K562 (cell line): ENCODE results near the gene PHTF2. TPM values are rescaled to one million over a fixed set of nuclear protein-coding genes. Genes with fewer than 3 reads are reported as not detected.

ENCODE experiments used
- CBFA2T3 ChIP-seq: fragments of 450-650 bp; IDR thresholded peaks from 2 replicates; pipeline ENCODE4 v1.6.1; 2017
- CBX5 ChIP-seq: IDR thresholded peaks from 2 replicates; pipeline ENCODE4 v1.6.1; 2014; ENCODE audit warnings: low read depth, borderline replicate concordance
- DMBX1 ChIP-seq: fragments of 250-450 bp; sonication (Bioruptor Pico); IDR thresholded peaks from 2 replicates; pipeline ENCODE4 v1.8.0; 2022; ENCODE audit warnings: inconsistent platforms, mild to moderate bottlenecking, moderate library complexity, borderline replicate concordance
- ETV6 ChIP-seq, 3 experiments: fragments of 150-350 bp in 1 of 3; sonication (generic) in 1 of 3; formaldehyde crosslinking in 1 of 3; IDR thresholded peaks; 2 replicates each; pipeline versions ENCODE4 v1.6.1 to v1.8.0; 2014 to 2022; ENCODE audit warnings: borderline replicate concordance in 2 of 3, low read depth in 2 of 3, antibody characterized with exemption in 1 of 3, low read length in 1 of 3, mild to moderate bottlenecking in 1 of 3, missing genetic modification reagents in 1 of 3
- HDAC1 ChIP-seq, 2 experiments: fragments of 450-650 bp; IDR thresholded peaks; 2 replicates each; pipeline ENCODE4 v1.6.1; 2016 to 2017; ENCODE audit warnings: inconsistent platforms in 1 of 2, mild to moderate bottlenecking in 1 of 2, moderate library complexity in 1 of 2
- KDM1A ChIP-seq, 2 experiments: fragments of 450-650 bp; IDR thresholded peaks; 2 replicates each; pipeline ENCODE4 v1.6.1; 2016; ENCODE audit warnings: mild to moderate bottlenecking in 2 of 2
- MEIS2 ChIP-seq: fragments of 450-650 bp; IDR thresholded peaks from 2 replicates; pipeline ENCODE4 v1.6.1; 2014; ENCODE audit warnings: mild to moderate bottlenecking; ENCODE audit not compliant: partially characterized antibody
- NFYB ChIP-seq: IDR thresholded peaks from 2 replicates; pipeline ENCODE4 v1.6.1; 2011; ENCODE audit warnings: mild to moderate bottlenecking, moderate library complexity; ENCODE audit not compliant: insufficient read length; ENCODE audit errors: extremely low read depth
- RCOR1 ChIP-seq, 2 experiments: IDR thresholded peaks; 2 replicates each; pipeline ENCODE4 v1.6.1; 2012; ENCODE audit warnings: low read depth in 2 of 2, low read length in 2 of 2, borderline replicate concordance in 1 of 2, improper control_type of control experiment in 1 of 2
- STAT5A ChIP-seq: IDR thresholded peaks from 2 replicates; pipeline ENCODE4 v1.6.1; 2012; ENCODE audit warnings: low read length, inconsistent platforms, borderline replicate concordance
- TEAD4 ChIP-seq, 2 experiments: sonication (generic) in 1 of 2; formaldehyde crosslinking in 1 of 2; IDR thresholded peaks; 2 replicates each; pipeline versions ENCODE4 v1.6.1 to v1.8.0; 2012 to 2022; ENCODE audit warnings: borderline replicate concordance in 1 of 2, inconsistent platforms in 1 of 2, low read length in 1 of 2, mild to moderate bottlenecking in 1 of 2, missing genetic modification reagents in 1 of 2
- ZEB2 ChIP-seq: fragments of 450-650 bp; IDR thresholded peaks from 2 replicates; pipeline ENCODE4 v1.6.1; 2016
- ZNF384 ChIP-seq: IDR thresholded peaks from 2 replicates; pipeline ENCODE4 v1.6.1; 2012; ENCODE audit warnings: low read depth, low read length, improper control_type of control experiment
- polyA plus RNA-seq, 8 experiments: library from polyadenylated mRNA; depleted of rRNA in 4 of 8; stranded (reverse) in 5 of 8; unstranded in 3 of 8; fragments of >200 nt; fragmentation: Nextera tagmentation in 2 of 8; fragmentation: Illumina TruSeq in 1 of 8; extraction: Ambion mirVana in 2 of 8; extraction: Trizol in 1 of 8; gene quantifications; 2 replicates each; pipeline versions ENCODE4 v1.2.1 to v1.2.3, GENCODE V29; 2011 to 2014; ENCODE audit warnings: inconsistent platforms in 1 of 8, missing spikeins in 1 of 8
- total RNA-seq, 7 experiments: library from RNA; depleted of rRNA in 6 of 7; stranded (reverse); fragments of >200 nt in 6 of 7; fragmentation: Illumina TruSeq in 2 of 7; extraction: Trizol in 2 of 7; gene quantifications; 2 replicates each; pipeline versions ENCODE4 v1.2.1 to v1.2.3, GENCODE V29; 2011 to 2021; ENCODE audit warnings: low replicate concordance in 1 of 7
- TF ChIP-seq, protein P1 (sequence below): sonication (generic); IDR thresholded peaks from 2 replicates; pipeline ENCODE4 v1.6.1; 2016
- TF ChIP-seq, protein P2 (sequence below): IDR thresholded peaks from 2 replicates; pipeline ENCODE4 v1.6.1; 2012; ENCODE audit warnings: low read depth, low read length, improper control_type of control experiment, borderline replicate concordance

PHTF2 gene
- total and polyA plus RNA-seq, 9 of the 15 experiments (the other 6 are each of a cell fraction or from before 2014, with no cell fraction given): 17.9 to 43.6 (median 25.4) TPM

- TF ChIP-seq, protein P1, sequence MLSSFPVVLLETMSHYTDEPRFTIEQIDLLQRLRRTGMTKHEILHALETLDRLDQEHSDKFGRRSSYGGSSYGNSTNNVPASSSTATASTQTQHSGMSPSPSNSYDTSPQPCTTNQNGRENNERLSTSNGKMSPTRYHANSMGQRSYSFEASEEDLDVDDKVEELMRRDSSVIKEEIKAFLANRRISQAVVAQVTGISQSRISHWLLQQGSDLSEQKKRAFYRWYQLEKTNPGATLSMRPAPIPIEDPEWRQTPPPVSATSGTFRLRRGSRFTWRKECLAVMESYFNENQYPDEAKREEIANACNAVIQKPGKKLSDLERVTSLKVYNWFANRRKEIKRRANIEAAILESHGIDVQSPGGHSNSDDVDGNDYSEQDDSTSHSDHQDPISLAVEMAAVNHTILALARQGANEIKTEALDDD: peak; percentile 32; the same call in 1 of the 2 replicates
- TF ChIP-seq NFYB (no peak), CBX5 (0 out of 2 replicates have a peak, but pooled peaks have one; percentile 38), STAT5A (0 out of 2 replicates have a peak, but pooled peaks have one; percentile 16), HDAC1 (IDR thresholded peaks at IDR 0.05) (peak in 1 of 2 experiments; percentile 58; a peak in 1 of 4 replicates), CBFA2T3 (peak; percentile 78), DMBX1 (CRISPR knock-in tag) (no peak), KDM1A (IDR thresholded peaks at IDR 0.05) (peak; percentile 86 to 92), MEIS2 (peak; percentile 96), RCOR1 (IDR thresholded peaks at IDR 0.05; ENCODE audit: borderline replicate concordance in 1 of 2, low read depth in 2 of 2, low read length in 2 of 2) (peak in 1 of 2 experiments; percentile 62; a peak in 2 of 4 replicates), ZNF384 (peak; percentile 84), ETV6 (IDR thresholded peaks at IDR 0.05; ENCODE audit: borderline replicate concordance in 1 of 2, low read depth in 2 of 2, low read length in 1 of 2) (0 out of 4 replicates have a peak, but pooled peaks of 1 of the 2 experiments have one; percentile 26), ETV6 (CRISPR knock-in tag; IDR thresholded peaks at IDR 0.05; ENCODE audit: borderline replicate concordance) (no peak), TEAD4 (IDR thresholded peaks at IDR 0.05; ENCODE audit: low read length) (peak; percentile 42), TEAD4 (CRISPR knock-in tag; IDR thresholded peaks at IDR 0.05; ENCODE audit: borderline replicate concordance) (no peak), ZEB2 (0 out of 2 replicates have a peak, but pooled peaks have one; percentile 21)
- TF ChIP-seq, protein P2, sequence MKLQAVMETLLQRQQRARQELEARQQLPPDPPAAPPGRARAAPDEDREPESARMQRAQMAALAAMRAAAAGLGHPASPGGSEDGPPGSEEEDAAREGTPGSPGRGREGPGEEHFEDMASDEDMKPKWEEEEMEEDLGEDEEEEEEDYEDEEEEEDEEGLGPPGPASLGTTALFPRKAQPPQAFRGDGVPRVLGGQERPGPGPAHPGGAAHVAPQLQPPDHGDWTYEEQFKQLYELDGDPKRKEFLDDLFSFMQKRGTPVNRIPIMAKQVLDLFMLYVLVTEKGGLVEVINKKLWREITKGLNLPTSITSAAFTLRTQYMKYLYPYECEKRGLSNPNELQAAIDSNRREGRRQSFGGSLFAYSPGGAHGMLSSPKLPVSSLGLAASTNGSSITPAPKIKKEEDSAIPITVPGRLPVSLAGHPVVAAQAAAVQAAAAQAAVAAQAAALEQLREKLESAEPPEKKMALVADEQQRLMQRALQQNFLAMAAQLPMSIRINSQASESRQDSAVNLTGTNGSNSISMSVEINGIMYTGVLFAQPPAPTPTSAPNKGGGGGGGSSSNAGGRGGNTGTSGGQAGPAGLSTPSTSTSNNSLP: peak; percentile 37; the same call in 1 of the 2 replicates
Measured at GRCh38 chr7:77831953-77832352, 33.4 kb downstream of the PHTF2 start (continued).
